ENCODE results near the gene ADISSP. TPM values are rescaled to one million over a fixed set of nuclear protein-coding genes. Genes with fewer than 3 reads are reported as not detected.

The ADISSP gene
- total RNA-seq, 1 experiment from 2014 or later = 244 TPM

DNA sequence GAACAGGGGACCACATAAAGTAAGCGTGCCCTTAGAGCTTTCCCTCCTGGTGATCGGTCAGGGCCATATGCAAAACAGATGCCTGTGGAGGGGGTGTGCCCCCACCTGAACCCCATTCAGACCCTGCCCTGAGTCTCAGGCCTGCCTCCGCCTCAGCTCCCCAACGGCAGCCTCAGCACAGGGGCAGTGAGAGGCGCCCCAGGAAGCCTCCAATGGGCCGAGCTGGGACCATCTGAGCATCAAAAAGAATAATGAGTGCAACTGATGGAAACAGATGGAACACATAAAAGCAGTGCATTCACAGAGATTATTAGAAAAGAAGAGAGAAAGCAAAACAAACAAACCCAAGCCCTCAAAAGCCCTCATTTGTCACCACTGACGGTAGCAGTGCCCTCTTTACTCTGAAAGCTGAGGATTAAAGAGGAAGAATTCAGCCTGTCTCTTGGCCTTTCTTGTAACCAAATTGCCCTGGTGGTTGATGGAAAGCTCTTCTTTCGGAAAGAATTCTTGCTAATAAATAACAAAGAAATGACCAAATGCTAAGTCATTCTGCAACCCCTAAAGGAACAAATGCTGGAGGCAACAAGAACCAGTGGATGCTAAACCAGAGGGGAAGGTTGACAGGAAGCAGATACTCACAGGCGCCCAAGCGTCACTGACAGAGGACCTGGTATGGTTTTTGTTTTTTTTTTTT is 6.8 kb downstream of the ADISSP start:
- Histone ChIP-seq H3K9me3 (ENCODE audit: low read length) (no peaks in the 10 kb centered on the region), H3K79me2 (ENCODE audit: low read length) (peaks cover 42% of the 10 kb centered on the region), H3K36me3 (ENCODE audit: low read depth, low read length) (peaks cover 19% of the 10 kb centered on the region), H3K27me3 (ENCODE audit: low read length) (no peaks in the 10 kb centered on the region), H3K4me1 (ENCODE audit: insufficient read depth, low read length) (peaks cover 6% of the 10 kb centered on the region), H3K4me3 (ENCODE audit: low read length) (no peak overlapping the region), H3K9ac (ENCODE audit: low read length) (no peak overlapping the region), H3K4me2 (ENCODE audit: low read length) (no peak overlapping the region), H4K20me1 (ENCODE audit: low read length) (peaks cover 5% of the 10 kb centered on the region; the same call in 1 of the 2 replicates), H3F3A (ENCODE audit: low read length, unreplicated experiment) (no peaks in the 10 kb centered on the region), H3K9me2 (replicated peaks; ENCODE audit: low read length) (no peaks in the 10 kb centered on the region), H2AFZ (ENCODE audit: low read length) (no peak overlapping the region), H3K27ac (ENCODE audit: low read length) (no peak overlapping the region)
- DNase-seq = no peak
- ChIA-PET POLR2A (ENCODE audit: unreplicated experiment) (no interaction called here), CTCF (no interaction called here)
- BruUV-seq (replicated peaks) = no TSS peak
- ATAC-seq = no peak
- intact Hi-C loops (cut with micrococcal nuclease) = no loop called here
- TF ChIP-seq, protein P1, sequence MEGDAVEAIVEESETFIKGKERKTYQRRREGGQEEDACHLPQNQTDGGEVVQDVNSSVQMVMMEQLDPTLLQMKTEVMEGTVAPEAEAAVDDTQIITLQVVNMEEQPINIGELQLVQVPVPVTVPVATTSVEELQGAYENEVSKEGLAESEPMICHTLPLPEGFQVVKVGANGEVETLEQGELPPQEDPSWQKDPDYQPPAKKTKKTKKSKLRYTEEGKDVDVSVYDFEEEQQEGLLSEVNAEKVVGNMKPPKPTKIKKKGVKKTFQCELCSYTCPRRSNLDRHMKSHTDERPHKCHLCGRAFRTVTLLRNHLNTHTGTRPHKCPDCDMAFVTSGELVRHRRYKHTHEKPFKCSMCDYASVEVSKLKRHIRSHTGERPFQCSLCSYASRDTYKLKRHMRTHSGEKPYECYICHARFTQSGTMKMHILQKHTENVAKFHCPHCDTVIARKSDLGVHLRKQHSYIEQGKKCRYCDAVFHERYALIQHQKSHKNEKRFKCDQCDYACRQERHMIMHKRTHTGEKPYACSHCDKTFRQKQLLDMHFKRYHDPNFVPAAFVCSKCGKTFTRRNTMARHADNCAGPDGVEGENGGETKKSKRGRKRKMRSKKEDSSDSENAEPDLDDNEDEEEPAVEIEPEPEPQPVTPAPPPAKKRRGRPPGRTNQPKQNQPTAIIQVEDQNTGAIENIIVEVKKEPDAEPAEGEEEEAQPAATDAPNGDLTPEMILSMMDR (conservative IDR thresholded peaks at IDR 0.05; ENCODE audit: low read depth, low read length) = no peak
- TF ChIP-seq EZH2 (IDR thresholded peaks at IDR 0.05; ENCODE audit: low read length, unreplicated experiment) = no peak

DNA sequence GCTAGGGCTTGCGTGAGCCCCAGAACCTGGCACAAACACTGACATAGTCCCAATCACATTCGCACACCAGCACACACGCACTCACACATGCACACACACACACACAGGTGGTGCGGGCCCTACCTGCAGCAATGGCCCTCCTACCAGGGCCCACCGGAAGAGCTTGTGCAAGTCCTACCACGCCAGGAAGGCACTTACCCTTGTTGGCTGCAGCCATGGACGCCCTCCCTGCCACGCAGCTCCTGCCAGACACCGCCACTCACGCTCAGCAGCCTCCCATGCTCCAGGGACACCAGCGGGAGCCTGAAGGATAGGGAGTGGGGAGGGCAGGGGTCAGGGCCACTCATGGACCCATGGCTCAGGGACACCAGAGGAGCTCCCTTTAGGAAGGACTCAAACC is 7.7 kb downstream of the ADISSP start:
- TF ChIP-seq, protein P1 (conservative IDR thresholded peaks at IDR 0.05; ENCODE audit: low read depth, low read length) = no peak
- no peak for TF ChIP-seq EZH2 (IDR thresholded peaks at IDR 0.05; ENCODE audit: low read length, unreplicated experiment)
- TF ChIP-seq EZH2phosphoT487 (IDR thresholded peaks at IDR 0.05; ENCODE audit: borderline replicate concordance, low read length) = no peak
- no peaks in the 10 kb centered on the region for H3K9me3 ChIP-seq (ENCODE audit: low read length)
- peaks cover 15% of the 10 kb centered on the region for H3K36me3 ChIP-seq (ENCODE audit: low read depth, low read length)
- H3K27me3 ChIP-seq (ENCODE audit: low read length) = no peaks in the 10 kb centered on the region
- no peaks in the 10 kb centered on the region for H3K9me2 ChIP-seq (replicated peaks; ENCODE audit: low read length)
- H4K20me1 ChIP-seq (ENCODE audit: low read length) = peaks cover 3% of the 10 kb centered on the region; the same call in 1 of the 2 replicates
- no peak overlapping the region for H3K4me2 ChIP-seq (ENCODE audit: low read length)
- H3K4me3 ChIP-seq (ENCODE audit: low read length) = no peak overlapping the region
- ChIA-PET CTCF (no interaction called here), POLR2A (ENCODE audit: unreplicated experiment) (no interaction called here)
- no peaks in the 10 kb centered on the region for H3K4me1 ChIP-seq (ENCODE audit: insufficient read depth, low read length)
- peaks cover 32% of the 10 kb centered on the region for H3K79me2 ChIP-seq (ENCODE audit: low read length)
- no TSS peak for BruUV-seq (replicated peaks)
- DNase-seq (no peak), ATAC-seq (no peak)
- no peak overlapping the region for H2AFZ ChIP-seq (ENCODE audit: low read length)
- H3F3A ChIP-seq (ENCODE audit: low read length, unreplicated experiment) = no peaks in the 10 kb centered on the region
- no peak overlapping the region for H3K27ac ChIP-seq (ENCODE audit: low read length)
- H3K9ac ChIP-seq (ENCODE audit: low read length) = no peak overlapping the region
- intact Hi-C loops (cut with micrococcal nuclease) = no loop called here

DNA sequence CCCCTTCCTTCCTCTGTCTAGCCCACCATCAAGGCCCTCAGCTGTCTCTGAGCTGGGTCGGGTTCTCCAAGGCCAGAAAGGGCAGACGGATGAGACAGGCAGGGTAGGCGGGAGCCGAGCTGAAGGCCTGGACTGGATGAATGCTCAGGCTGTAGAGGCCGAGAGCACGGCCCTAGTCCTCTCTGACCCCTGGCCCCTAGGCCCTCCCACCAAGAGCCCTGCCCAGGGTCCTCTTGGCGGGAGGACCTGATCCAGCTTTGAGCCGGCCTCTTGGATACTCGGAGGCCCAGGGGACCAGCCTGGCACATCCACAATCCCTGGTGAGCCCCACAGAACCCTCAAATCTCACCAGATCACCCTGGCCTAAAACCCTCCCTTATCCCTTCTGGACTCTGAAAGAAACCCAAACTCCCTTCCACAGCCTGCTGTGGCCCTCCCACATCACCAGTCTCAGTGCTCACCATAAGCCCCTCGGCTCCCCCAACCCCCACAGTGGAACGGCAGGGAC is 8.2 kb downstream of the ADISSP start:
- DNase-seq (no peak), ATAC-seq (no peak)
- no TSS peak for BruUV-seq (replicated peaks)
- H3K4me3 ChIP-seq (ENCODE audit: low read length) = no peak overlapping the region
- TF ChIP-seq, protein P1 (conservative IDR thresholded peaks at IDR 0.05; ENCODE audit: low read depth, low read length) = no peak
- TF ChIP-seq EZH2phosphoT487 (IDR thresholded peaks at IDR 0.05; ENCODE audit: borderline replicate concordance, low read length) (no peak), EZH2 (IDR thresholded peaks at IDR 0.05; ENCODE audit: low read length, unreplicated experiment) (no peak)
- ChIA-PET CTCF (no interaction called here), POLR2A (ENCODE audit: unreplicated experiment) (no interaction called here)
- H3K9me2 ChIP-seq (replicated peaks; ENCODE audit: low read length) = no peaks in the 10 kb centered on the region
- no peak overlapping the region for H2AFZ ChIP-seq (ENCODE audit: low read length)
- intact Hi-C loops (cut with micrococcal nuclease) = no loop called here
- no peak overlapping the region for H3K27ac ChIP-seq (ENCODE audit: low read length)
- peaks cover 15% of the 10 kb centered on the region for H3K36me3 ChIP-seq (ENCODE audit: low read depth, low read length)
- H3K9me3 ChIP-seq (ENCODE audit: low read length) = no peaks in the 10 kb centered on the region
- no peaks in the 10 kb centered on the region for H3K27me3 ChIP-seq (ENCODE audit: low read length)
- no peaks in the 10 kb centered on the region for H3F3A ChIP-seq (ENCODE audit: low read length, unreplicated experiment)
- no peak overlapping the region for H3K9ac ChIP-seq (ENCODE audit: low read length)
- no peaks in the 10 kb centered on the region for H4K20me1 ChIP-seq (ENCODE audit: low read length)
- no peaks in the 10 kb centered on the region for H3K4me1 ChIP-seq (ENCODE audit: insufficient read depth, low read length)
- no peak overlapping the region for H3K4me2 ChIP-seq (ENCODE audit: low read length)
- peaks cover 27% of the 10 kb centered on the region for H3K79me2 ChIP-seq (ENCODE audit: low read length)
